Lower leg skin (tissue), 3 donors: ENCODE data around the gene NPR2.

Experiments used
- POLR2A ChIP-seq, 2 donors: fragments of 450-650 bp; IDR thresholded peaks; one replicate each; pipeline ENCODE4 v1.6.1; 2016 to 2017; ENCODE audit warnings: antibody characterized with exemption in 2 of 2, mild to moderate bottlenecking in 1 of 2, moderate library complexity in 1 of 2
- TF ChIP-seq, protein P1 (sequence below), 3 donors: fragments of 450-650 bp; IDR thresholded peaks; one replicate each; pipeline ENCODE4 v1.5.1; 2016; ENCODE audit warnings: antibody characterized with exemption in 3 of 3, mild to moderate bottlenecking in 3 of 3, moderate library complexity in 2 of 3

DNA sequence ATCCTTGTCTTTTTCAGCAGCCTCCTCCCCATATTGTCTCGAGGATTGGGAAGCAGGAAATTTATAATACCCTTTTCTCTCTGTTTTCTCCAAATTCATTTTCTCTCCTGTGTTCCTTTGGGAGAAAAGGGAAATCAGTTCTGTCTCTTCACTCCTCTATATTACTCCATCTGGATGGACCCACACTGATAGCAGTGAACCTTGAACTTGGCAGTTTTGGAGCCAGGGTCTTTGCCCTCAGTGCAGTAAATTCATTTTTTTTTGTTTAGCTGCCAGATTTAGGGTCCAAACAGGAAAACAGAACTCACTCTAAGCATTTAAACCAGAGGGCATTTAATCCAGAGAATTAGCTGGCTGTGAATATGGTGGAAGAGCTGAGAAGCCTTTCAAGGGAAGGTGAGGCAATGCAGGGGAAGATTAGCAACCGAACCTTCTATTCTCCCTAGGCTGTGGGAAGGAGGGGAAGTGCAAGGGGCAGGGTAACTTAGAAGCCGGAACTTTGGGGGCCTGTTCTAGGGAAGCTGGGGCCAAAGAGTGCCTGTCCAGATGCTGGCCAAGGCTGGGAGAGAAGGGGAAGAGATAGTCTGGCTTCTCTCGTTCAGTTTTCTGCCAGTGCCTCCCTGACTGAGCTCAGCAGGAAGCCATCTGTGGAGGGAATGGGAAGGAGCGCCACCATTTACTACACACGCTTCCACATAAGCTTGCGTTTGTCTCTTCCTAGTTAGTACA lies 16.3 kb upstream of the NPR2 start:
- TF ChIP-seq POLR2A (IDR thresholded peaks at IDR 0.05): no peak
- TF ChIP-seq, protein P1, sequence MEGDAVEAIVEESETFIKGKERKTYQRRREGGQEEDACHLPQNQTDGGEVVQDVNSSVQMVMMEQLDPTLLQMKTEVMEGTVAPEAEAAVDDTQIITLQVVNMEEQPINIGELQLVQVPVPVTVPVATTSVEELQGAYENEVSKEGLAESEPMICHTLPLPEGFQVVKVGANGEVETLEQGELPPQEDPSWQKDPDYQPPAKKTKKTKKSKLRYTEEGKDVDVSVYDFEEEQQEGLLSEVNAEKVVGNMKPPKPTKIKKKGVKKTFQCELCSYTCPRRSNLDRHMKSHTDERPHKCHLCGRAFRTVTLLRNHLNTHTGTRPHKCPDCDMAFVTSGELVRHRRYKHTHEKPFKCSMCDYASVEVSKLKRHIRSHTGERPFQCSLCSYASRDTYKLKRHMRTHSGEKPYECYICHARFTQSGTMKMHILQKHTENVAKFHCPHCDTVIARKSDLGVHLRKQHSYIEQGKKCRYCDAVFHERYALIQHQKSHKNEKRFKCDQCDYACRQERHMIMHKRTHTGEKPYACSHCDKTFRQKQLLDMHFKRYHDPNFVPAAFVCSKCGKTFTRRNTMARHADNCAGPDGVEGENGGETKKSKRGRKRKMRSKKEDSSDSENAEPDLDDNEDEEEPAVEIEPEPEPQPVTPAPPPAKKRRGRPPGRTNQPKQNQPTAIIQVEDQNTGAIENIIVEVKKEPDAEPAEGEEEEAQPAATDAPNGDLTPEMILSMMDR (IDR thresholded peaks at IDR 0.05): no peak
